GM19395 (cell line): ENCODE data around the gene SPANXN4.
A peak's percentile ranks its signal among the peaks of the same experiment; 100 is the strongest.

Experiments
- ATAC-seq: cut with Tn5 transposase; IDR thresholded peaks from one replicate; pipeline ENCODE4 v1.9.1; 2021; ENCODE audit warnings: mild to moderate bottlenecking, moderate library complexity; ENCODE audit not compliant: unreplicated experiment

Gene SPANXN4

GRCh38 chrX:143025628-143026027 is at the start of gene SPANXN4:
Gene SPANXN4 (plus strand): TSS chrX:143025928. CDS start chrX:143026015, 87 bp downstream.
- ATAC-seq, result no peak

- peak; percentile 91 for ATAC-seq
Measured at GRCh38 chrX:142977128-142977914, 48.4 kb upstream of the SPANXN4 start.

GRCh38 chrX:142978130-142978684 is 47.5 kb upstream of the SPANXN4 start:
- ATAC-seq, result peak; percentile 50

GRCh38 chrX:142982679-142983078 is 43.0 kb upstream of the SPANXN4 start:
- no peak for ATAC-seq

GRCh38 chrX:142994988-142995387 is 30.7 kb upstream of the SPANXN4 start:
- no peak for ATAC-seq

- no peak for ATAC-seq
Measured at GRCh38 chrX:142998447-142999198, 27.1 kb upstream of the SPANXN4 start.

- no peak for ATAC-seq
Measured at GRCh38 chrX:142999199-142999701, 26.5 kb upstream of the SPANXN4 start.

GRCh38 chrX:143002206-143002605 is 23.5 kb upstream of the SPANXN4 start:
- ATAC-seq, result no peak

GRCh38 chrX:143017272-143017671 is 8.5 kb upstream of the SPANXN4 start:
- ATAC-seq, result no peak

GRCh38 chrX:143027275-143027674 is 1.5 kb downstream of the SPANXN4 start:
- ATAC-seq, result no peak

- ATAC-seq, result no peak
Measured at GRCh38 chrX:143047511-143047910, 21.8 kb downstream of the SPANXN4 start.

GRCh38 chrX:143058120-143058519 is 32.4 kb downstream of the SPANXN4 start:
- ATAC-seq, result no peak

GRCh38 chrX:143081231-143081630 is 55.5 kb downstream of the SPANXN4 start:
- peak; percentile 53 for ATAC-seq

- no peak for ATAC-seq
Measured at GRCh38 chrX:143082537-143082936, 56.8 kb downstream of the SPANXN4 start.
